ENCODE measurements around the gene BAIAP3. TPM values are rescaled to one million over a fixed set of nuclear protein-coding genes. Genes with fewer than 3 reads are reported as not detected.

Gene BAIAP3
- total RNA-seq, 1 experiment from 2014 or later, result 6.8 TPM

DNA sequence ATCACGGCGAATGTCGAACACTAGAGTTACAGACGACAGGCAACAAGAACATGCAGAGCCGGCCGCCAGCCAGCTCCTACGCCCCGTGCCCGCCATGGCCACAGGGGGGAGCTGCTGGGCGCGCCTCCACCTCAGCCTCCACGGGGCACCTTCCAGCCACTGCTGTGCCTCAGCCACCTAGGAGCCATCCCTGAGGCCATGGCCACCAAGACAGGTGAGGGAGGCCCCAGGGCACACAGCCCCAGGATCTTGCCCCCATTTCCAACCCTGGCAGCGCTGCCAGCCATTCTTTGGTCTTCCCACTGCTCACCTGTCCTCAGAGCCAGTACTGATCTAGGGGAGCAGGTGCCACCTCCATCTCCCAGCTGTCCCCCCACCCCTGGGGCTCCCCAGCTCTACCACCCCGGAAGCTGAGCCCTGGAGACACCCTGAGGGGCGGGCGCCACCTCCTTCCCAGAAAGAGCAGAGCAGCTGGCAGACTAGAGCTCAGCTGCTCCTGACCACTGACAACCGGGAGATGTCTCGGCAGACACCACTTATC, 30.1 kb downstream of the BAIAP3 start:
- no peak overlapping the region for H3K9ac ChIP-seq (ENCODE audit: extremely low read depth, insufficient read length, low read length)
- no peaks in the 10 kb centered on the region for H3K4me1 ChIP-seq (ENCODE audit: insufficient read depth, low read length)
- no peak overlapping the region for H2BK12ac ChIP-seq (ENCODE audit: insufficient read length, low read depth, low read length)
- H3K27ac ChIP-seq (ENCODE audit: insufficient read length, low read depth, low read length), result no peak overlapping the region
- Mint-ChIP-seq H3K4me3 (no peak overlapping the region; a peak in 1 of 5 replicates), H3K4me1 (no peaks in the 10 kb centered on the region), H3K36me3 (ENCODE audit: insufficient read depth in 1 of 3, low read depth in 3 of 3) (peaks cover 18 to 49% (median 37%) of the 10 kb centered on the region in 3 experiments; a peak in 6 of 7 replicates), H3K27me3 (ENCODE audit: low read depth) (no peaks in the 10 kb centered on the region), H3K9me3 (no peaks in the 10 kb centered on the region), H3K27ac (peak overlapping the region in 1 of 3 experiments; percentile 77; a peak in 1 of 7 replicates)
- H2BK120ac ChIP-seq (ENCODE audit: low read depth, low read length, poor library complexity, severe bottlenecking), result no peak overlapping the region
- H2AK5ac ChIP-seq (ENCODE audit: insufficient read length, low read length), result no peak overlapping the region
- no peak overlapping the region for H3K4me2 ChIP-seq (ENCODE audit: insufficient read depth, insufficient read length, low read length)
- no peak overlapping the region for H2BK20ac ChIP-seq (ENCODE audit: low read depth, low read length, poor library complexity, severe bottlenecking)
- peak; percentile 81 for DNase-seq
- WGBS (ENCODE audit: extremely low coverage, insufficient read length, low lambda C conversion rate), result no CpG with 5 or more reads among the region's 18 CpGs
- no peak overlapping the region for H3K14ac ChIP-seq (ENCODE audit: insufficient read depth, low read length)
- no peaks in the 10 kb centered on the region for H3K79me1 ChIP-seq (ENCODE audit: insufficient read depth, low read depth, low read length, poor library complexity, severe bottlenecking)
- no peaks in the 10 kb centered on the region for H3K27me3 ChIP-seq (ENCODE audit: insufficient read depth, low read length)
- H3K56ac ChIP-seq (ENCODE audit: insufficient read length, low read depth, low read length), result no peak overlapping the region
- no peak overlapping the region for H2BK15ac ChIP-seq (ENCODE audit: low read depth, low read length)
- H4K20me1 ChIP-seq (ENCODE audit: control insufficient read depth, insufficient read depth, insufficient read length), result no peaks in the 10 kb centered on the region
- H3K4ac ChIP-seq (ENCODE audit: low read depth, low read length), result no peak overlapping the region
- H2AFZ ChIP-seq (ENCODE audit: low read length), result no peak overlapping the region
- TF ChIP-seq, protein P1, sequence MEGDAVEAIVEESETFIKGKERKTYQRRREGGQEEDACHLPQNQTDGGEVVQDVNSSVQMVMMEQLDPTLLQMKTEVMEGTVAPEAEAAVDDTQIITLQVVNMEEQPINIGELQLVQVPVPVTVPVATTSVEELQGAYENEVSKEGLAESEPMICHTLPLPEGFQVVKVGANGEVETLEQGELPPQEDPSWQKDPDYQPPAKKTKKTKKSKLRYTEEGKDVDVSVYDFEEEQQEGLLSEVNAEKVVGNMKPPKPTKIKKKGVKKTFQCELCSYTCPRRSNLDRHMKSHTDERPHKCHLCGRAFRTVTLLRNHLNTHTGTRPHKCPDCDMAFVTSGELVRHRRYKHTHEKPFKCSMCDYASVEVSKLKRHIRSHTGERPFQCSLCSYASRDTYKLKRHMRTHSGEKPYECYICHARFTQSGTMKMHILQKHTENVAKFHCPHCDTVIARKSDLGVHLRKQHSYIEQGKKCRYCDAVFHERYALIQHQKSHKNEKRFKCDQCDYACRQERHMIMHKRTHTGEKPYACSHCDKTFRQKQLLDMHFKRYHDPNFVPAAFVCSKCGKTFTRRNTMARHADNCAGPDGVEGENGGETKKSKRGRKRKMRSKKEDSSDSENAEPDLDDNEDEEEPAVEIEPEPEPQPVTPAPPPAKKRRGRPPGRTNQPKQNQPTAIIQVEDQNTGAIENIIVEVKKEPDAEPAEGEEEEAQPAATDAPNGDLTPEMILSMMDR (conservative IDR thresholded peaks at IDR 0.05), result peak; percentile 93
- H3T11ph ChIP-seq (ENCODE audit: low read length), result no peak overlapping the region
- H2BK5ac ChIP-seq (ENCODE audit: insufficient read length, low read length), result no peak overlapping the region
- H3K18ac ChIP-seq (ENCODE audit: insufficient read length, low read depth, low read length), result no peak overlapping the region
- 0 out of 2 replicates have a peak, but pooled peaks cover 2% of the 10 kb centered on the region for H3K79me2 ChIP-seq (ENCODE audit: insufficient read depth, low read length)
- no peaks in the 10 kb centered on the region for H3K9me3 ChIP-seq (ENCODE audit: control insufficient read depth, low read depth, low read length)
- H4K5ac ChIP-seq (ENCODE audit: insufficient read length, low read depth, low read length), result no peak overlapping the region
- no peaks in the 10 kb centered on the region for H3K23me2 ChIP-seq (ENCODE audit: insufficient read length, low read depth, low read length, poor library complexity, severe bottlenecking)
- no peak overlapping the region for H4K91ac ChIP-seq (ENCODE audit: insufficient read length, low read depth, low read length)
- H4K8ac ChIP-seq (replicated peaks; ENCODE audit: insufficient read length, low read depth, low read length), result no peak overlapping the region
- H3K23ac ChIP-seq (ENCODE audit: insufficient read length, low read depth, low read length), result no peak overlapping the region

Measured in H9 (cell line).